Measurements from ENCODE around the gene HHEX. TPM values are rescaled to one million over a fixed set of nuclear protein-coding genes. Genes with fewer than 3 reads are reported as not detected.
A peak's percentile ranks its signal among the peaks of the same experiment; 100 is the strongest.

HHEX gene
- total RNA-seq, 1 experiment from 2014 or later = 0.19 TPM

DNA sequence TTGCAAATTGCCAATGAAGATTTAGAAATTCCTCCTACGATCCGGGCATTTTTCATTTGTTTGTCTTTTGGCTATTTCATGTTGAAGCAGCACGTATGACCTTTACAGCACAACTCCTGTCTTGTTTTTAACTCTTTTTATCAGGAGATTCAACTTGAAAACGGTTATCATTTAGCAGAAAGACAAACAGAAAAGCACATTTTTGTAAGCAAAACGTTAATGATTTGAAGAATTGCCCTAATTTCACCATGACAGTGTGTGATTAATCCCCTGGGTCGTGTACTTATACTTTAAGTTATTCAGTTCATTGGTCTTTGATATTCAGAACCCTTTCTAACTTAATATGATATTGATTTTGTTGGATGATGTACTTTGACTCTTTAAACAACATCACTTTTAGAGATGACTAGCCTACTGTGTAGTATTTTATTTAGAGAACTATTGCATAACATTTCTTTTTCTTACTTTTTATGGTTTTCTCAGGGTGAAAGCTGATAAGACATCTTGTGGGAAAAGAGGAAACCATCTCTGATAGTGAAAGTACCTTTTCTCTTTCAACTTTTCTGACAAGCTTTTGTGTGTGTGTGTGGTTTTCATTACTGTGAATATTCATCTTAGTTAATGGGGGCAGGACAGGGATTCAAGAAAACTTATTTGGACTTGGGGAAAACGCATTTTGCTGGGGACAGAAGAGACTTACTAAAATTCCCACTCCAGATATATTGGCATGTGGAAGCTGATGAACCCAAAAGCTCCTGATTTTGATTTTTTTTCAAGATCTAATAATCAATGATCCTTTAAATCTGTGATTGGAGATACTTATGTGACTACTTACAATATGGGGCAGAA is 8.1 kb downstream of the HHEX start:
- BruUV-seq (replicated peaks) = no TSS peak
- no peak overlapping the region for H3K4me3 Mint-ChIP-seq (ENCODE audit: unreplicated experiment)

GRCh38 chr10:92699193-92699517 is 9.4 kb downstream of the HHEX start:
- Mint-ChIP-seq H3K4me1 (ENCODE audit: insufficient read depth, unreplicated experiment) (no peaks in the 10 kb centered on the region), H3K27me3 (ENCODE audit: insufficient read depth, unreplicated experiment) (no peaks in the 10 kb centered on the region), H3K36me3 (ENCODE audit: insufficient read depth, unreplicated experiment) (no peaks in the 10 kb centered on the region), H3K4me3 (ENCODE audit: unreplicated experiment) (peak overlapping the region; percentile 3), H3K27ac (ENCODE audit: low read depth, unreplicated experiment) (no peak overlapping the region), H3K9me3 (ENCODE audit: unreplicated experiment) (no peaks in the 10 kb centered on the region)
- no TSS peak for BruUV-seq (replicated peaks)
- intact Hi-C loops (cut with micrococcal nuclease) = no loop called here
- POLR2A ChIA-PET = no interaction called here
- CTCF ChIA-PET = interaction anchor here (0.7 kb wide), 1 partner anchor 88 kb away, joined by 4 read pairs; no protein-coding TSS in a partner anchor
- no peak for DNase-seq (ENCODE audit: unreplicated experiment)
- TF ChIP-seq, protein P1, sequence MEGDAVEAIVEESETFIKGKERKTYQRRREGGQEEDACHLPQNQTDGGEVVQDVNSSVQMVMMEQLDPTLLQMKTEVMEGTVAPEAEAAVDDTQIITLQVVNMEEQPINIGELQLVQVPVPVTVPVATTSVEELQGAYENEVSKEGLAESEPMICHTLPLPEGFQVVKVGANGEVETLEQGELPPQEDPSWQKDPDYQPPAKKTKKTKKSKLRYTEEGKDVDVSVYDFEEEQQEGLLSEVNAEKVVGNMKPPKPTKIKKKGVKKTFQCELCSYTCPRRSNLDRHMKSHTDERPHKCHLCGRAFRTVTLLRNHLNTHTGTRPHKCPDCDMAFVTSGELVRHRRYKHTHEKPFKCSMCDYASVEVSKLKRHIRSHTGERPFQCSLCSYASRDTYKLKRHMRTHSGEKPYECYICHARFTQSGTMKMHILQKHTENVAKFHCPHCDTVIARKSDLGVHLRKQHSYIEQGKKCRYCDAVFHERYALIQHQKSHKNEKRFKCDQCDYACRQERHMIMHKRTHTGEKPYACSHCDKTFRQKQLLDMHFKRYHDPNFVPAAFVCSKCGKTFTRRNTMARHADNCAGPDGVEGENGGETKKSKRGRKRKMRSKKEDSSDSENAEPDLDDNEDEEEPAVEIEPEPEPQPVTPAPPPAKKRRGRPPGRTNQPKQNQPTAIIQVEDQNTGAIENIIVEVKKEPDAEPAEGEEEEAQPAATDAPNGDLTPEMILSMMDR (IDR thresholded peaks at IDR 0.05; ENCODE audit: unreplicated experiment) = no peak

More for the DNA sequence above, 8.1 kb downstream of the HHEX start:
- TF ChIP-seq, protein P1 (IDR thresholded peaks at IDR 0.05; ENCODE audit: unreplicated experiment) = no peak
- no peaks in the 10 kb centered on the region for H3K36me3 Mint-ChIP-seq (ENCODE audit: insufficient read depth, unreplicated experiment)
- POLR2A ChIA-PET = interaction anchor here (0.7 kb wide), 1 partner anchor 127 kb away, joined by 3 read pairs; no protein-coding TSS in a partner anchor
- intact Hi-C loops (cut with micrococcal nuclease) = no loop called here
- H3K9me3 Mint-ChIP-seq (ENCODE audit: unreplicated experiment) = no peaks in the 10 kb centered on the region
- no peaks in the 10 kb centered on the region for H3K4me1 Mint-ChIP-seq (ENCODE audit: insufficient read depth, unreplicated experiment)
- CTCF ChIA-PET = interaction anchor here (0.6 kb wide), 1 partner anchor 14 kb away, joined by 3 read pairs; no protein-coding TSS in a partner anchor
- no peak overlapping the region for H3K27ac Mint-ChIP-seq (ENCODE audit: low read depth, unreplicated experiment)
- H3K27me3 Mint-ChIP-seq (ENCODE audit: insufficient read depth, unreplicated experiment) = no peaks in the 10 kb centered on the region
- DNase-seq (ENCODE audit: unreplicated experiment) = no peak

- ChIA-PET CTCF (no interaction called here), POLR2A (no interaction called here)
- no peaks in the 10 kb centered on the region for H3K27me3 Mint-ChIP-seq (ENCODE audit: insufficient read depth, unreplicated experiment)
- H3K9me3 Mint-ChIP-seq (ENCODE audit: unreplicated experiment) = no peaks in the 10 kb centered on the region
- TF ChIP-seq, protein P1 (IDR thresholded peaks at IDR 0.05; ENCODE audit: unreplicated experiment) = no peak
- no peaks in the 10 kb centered on the region for H3K4me1 Mint-ChIP-seq (ENCODE audit: insufficient read depth, unreplicated experiment)
- intact Hi-C loops (cut with micrococcal nuclease) = no loop called here
- no peaks in the 10 kb centered on the region for H3K36me3 Mint-ChIP-seq (ENCODE audit: insufficient read depth, unreplicated experiment)
- peak; percentile 17 for DNase-seq (ENCODE audit: unreplicated experiment)
- H3K4me3 Mint-ChIP-seq (ENCODE audit: unreplicated experiment) = peak overlapping the region; percentile 3
- H3K27ac Mint-ChIP-seq (ENCODE audit: low read depth, unreplicated experiment) = no peak overlapping the region
- BruUV-seq (replicated peaks) = no TSS peak
Observed at GRCh38 chr10:92699518-92700381, 10.0 kb downstream of the HHEX start.

DNA sequence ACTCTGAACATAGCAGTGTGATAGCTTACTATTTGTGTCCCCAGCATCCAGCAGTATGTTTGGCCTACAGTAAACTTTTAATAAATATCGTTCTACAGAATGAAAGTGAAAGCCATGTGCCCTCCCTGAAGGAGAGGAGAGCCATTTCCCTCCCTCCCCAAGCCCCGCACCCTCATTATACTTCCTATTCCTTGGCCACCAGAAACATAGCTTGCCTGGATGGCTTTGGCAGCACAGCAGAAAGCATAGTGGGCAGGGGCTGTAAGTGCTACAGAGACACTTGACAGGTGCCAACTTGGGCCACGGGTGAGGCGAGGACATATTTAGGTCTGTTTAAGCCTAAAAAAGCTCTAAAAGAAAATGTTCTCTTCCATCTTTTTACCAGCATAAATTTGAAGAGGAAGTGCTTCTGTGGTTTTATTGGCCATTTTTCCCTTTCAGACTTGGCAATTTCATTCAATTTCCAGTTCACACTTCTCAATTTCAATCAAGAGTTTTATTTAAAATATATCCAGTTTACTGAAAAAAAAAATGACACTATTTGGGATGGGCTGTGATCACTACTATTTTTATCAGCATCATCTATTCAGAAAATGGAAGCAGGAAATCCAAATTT is 12.7 kb downstream of the HHEX start:
- no TSS peak for BruUV-seq (replicated peaks)
- H3K4me3 Mint-ChIP-seq (ENCODE audit: unreplicated experiment) = no peak overlapping the region
- H3K27ac Mint-ChIP-seq (ENCODE audit: low read depth, unreplicated experiment) = no peak overlapping the region
- TF ChIP-seq, protein P1 (IDR thresholded peaks at IDR 0.05; ENCODE audit: unreplicated experiment) = no peak
- H3K9me3 Mint-ChIP-seq (ENCODE audit: unreplicated experiment) = no peaks in the 10 kb centered on the region
- intact Hi-C loops (cut with micrococcal nuclease) = no loop called here
- no peaks in the 10 kb centered on the region for H3K27me3 Mint-ChIP-seq (ENCODE audit: insufficient read depth, unreplicated experiment)
- CTCF ChIA-PET = interaction anchor here (0.6 kb wide), 1 partner anchor 185 kb away, joined by 3 read pairs; no protein-coding TSS in a partner anchor
- no peak for DNase-seq (ENCODE audit: unreplicated experiment)
- H3K4me1 Mint-ChIP-seq (ENCODE audit: insufficient read depth, unreplicated experiment) = no peaks in the 10 kb centered on the region
- POLR2A ChIA-PET = interaction anchor here (0.5 kb wide), 1 partner anchor 44 kb away, joined by 3 read pairs; no protein-coding TSS in a partner anchor
- H3K36me3 Mint-ChIP-seq (ENCODE audit: insufficient read depth, unreplicated experiment) = no peaks in the 10 kb centered on the region
